Activated CD8-positive, alpha-beta T cell treated with anti-CD3 and anti-CD28 coated beads for 36 hours (primary cell): ENCODE data around the gene CRTC1. TPM values are rescaled to one million over a fixed set of nuclear protein-coding genes. Genes with fewer than 3 reads are reported as not detected.

ENCODE experiments used
- ATAC-seq: fragments of 200-7000 bp; cut with Tn5 transposase; one replicate; pipeline ENCODE4 v1.10.0; 2021; ENCODE audit warnings: mild to moderate bottlenecking, moderate library complexity
- CTCF ChIA-PET: fragments of 350-600 bp; sonication (Branson Sonifier 250); formaldehyde crosslinking; loops from one replicate; lab custom pipeline; 2021; ENCODE audit warnings: antibody characterized with exemption; lab: Charles Lee
- POLR2A ChIA-PET: fragments of 350-600 bp; sonication (Branson Sonifier 250); formaldehyde crosslinking; loops from one replicate; lab custom pipeline; 2021; ENCODE audit warnings: antibody characterized with exemption; lab: Charles Lee
- DNase-seq: peaks from one replicate; pipeline ENCODE4 v3.0.0-alpha.2; 2020
- H3K27ac Mint-ChIP-seq: one replicate; pipeline ENCODE4 v1.8.0; 2021; ENCODE audit warnings: mild to moderate bottlenecking, mixed read lengths
- H3K27me3 Mint-ChIP-seq: one replicate; pipeline ENCODE4 v1.8.0; 2021; ENCODE audit warnings: mixed read lengths
- H3K36me3 Mint-ChIP-seq: one replicate; pipeline ENCODE4 v1.8.0; 2021; ENCODE audit warnings: low read depth, mixed read lengths
- H3K4me1 Mint-ChIP-seq: one replicate; pipeline ENCODE4 v1.8.0; 2021; ENCODE audit warnings: low read depth, mixed read lengths
- H3K4me3 Mint-ChIP-seq: one replicate; pipeline ENCODE4 v1.8.0; 2021; ENCODE audit warnings: mild to moderate bottlenecking, moderate library complexity, mixed read lengths
- H3K9me3 Mint-ChIP-seq: one replicate; pipeline ENCODE4 v1.8.0; 2021; ENCODE audit warnings: mixed read lengths
- intact Hi-C: fragments of 100-400 bp; cut with micrococcal nuclease; formaldehyde crosslinking; loops from one replicate; pipeline ENCODE4 v1.10.0; 2022
- total RNA-seq, 2 experiments: library from RNA; stranded (reverse); gene quantifications; one replicate each; pipeline ENCODE4 v1.2.3, GENCODE V29; 2021
- TF ChIP-seq, protein P1 (sequence below): fragments of 200-600 bp; IDR thresholded peaks from one replicate; pipeline ENCODE4 v1.8.0; 2022; ENCODE audit warnings: antibody characterized with exemption, mild to moderate bottlenecking

The CRTC1 gene
- total RNA-seq, 2 experiments from 2014 or later = 4.4 to 4.5 TPM

DNA sequence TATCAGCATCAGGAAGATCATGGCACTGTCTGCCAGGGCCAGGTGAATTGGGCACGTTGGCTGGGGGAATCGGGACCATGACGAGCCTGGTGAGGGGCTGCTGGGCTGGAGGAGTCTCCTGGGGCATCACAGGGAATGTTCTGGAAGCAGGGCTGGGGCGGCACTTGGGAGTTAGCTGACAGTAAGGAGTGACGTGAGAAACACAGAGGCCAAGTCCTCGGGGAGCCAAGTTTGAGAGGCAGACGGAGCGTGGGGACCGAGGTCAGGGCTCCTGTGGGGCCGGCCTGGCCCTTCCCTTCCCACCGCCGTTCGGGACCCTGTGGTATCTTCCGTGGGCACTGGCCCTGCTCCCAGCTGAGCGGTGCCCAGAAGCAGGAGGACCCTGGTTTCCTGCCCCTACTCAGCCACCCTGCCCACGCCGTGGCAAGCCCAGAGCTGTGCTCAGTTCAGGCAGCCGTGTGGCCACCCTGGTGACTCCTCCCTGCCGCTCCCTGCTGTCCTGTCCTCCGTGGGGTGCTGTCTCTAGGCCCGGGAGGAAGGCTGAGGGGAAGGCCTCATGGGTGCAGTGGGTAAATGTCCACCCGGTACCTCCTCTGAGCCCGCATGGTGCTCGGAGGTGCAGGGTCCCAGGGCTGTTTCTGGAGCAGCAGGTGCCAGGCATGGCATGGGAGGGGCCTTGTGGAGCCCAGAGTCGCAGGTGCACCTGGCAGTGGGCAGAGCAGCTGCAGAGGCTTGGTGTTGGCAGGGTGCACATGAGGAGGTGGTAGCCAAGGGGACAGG is 25.2 kb downstream of the CRTC1 start:
- H3K4me1 Mint-ChIP-seq = peaks cover 19% of the 10 kb centered on the region
- intact Hi-C loops = no loop called here
- POLR2A ChIA-PET = no interaction called here
- no peak overlapping the region for H3K27ac Mint-ChIP-seq
- no peak overlapping the region for H3K4me3 Mint-ChIP-seq
- H3K36me3 Mint-ChIP-seq = no peaks in the 10 kb centered on the region
- CTCF ChIA-PET = no interaction called here
- ATAC-seq = no peak
- H3K9me3 Mint-ChIP-seq = no peaks in the 10 kb centered on the region
- H3K27me3 Mint-ChIP-seq = no peaks in the 10 kb centered on the region
- TF ChIP-seq, protein P1, sequence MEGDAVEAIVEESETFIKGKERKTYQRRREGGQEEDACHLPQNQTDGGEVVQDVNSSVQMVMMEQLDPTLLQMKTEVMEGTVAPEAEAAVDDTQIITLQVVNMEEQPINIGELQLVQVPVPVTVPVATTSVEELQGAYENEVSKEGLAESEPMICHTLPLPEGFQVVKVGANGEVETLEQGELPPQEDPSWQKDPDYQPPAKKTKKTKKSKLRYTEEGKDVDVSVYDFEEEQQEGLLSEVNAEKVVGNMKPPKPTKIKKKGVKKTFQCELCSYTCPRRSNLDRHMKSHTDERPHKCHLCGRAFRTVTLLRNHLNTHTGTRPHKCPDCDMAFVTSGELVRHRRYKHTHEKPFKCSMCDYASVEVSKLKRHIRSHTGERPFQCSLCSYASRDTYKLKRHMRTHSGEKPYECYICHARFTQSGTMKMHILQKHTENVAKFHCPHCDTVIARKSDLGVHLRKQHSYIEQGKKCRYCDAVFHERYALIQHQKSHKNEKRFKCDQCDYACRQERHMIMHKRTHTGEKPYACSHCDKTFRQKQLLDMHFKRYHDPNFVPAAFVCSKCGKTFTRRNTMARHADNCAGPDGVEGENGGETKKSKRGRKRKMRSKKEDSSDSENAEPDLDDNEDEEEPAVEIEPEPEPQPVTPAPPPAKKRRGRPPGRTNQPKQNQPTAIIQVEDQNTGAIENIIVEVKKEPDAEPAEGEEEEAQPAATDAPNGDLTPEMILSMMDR = no peak
- no peak for DNase-seq

DNA sequence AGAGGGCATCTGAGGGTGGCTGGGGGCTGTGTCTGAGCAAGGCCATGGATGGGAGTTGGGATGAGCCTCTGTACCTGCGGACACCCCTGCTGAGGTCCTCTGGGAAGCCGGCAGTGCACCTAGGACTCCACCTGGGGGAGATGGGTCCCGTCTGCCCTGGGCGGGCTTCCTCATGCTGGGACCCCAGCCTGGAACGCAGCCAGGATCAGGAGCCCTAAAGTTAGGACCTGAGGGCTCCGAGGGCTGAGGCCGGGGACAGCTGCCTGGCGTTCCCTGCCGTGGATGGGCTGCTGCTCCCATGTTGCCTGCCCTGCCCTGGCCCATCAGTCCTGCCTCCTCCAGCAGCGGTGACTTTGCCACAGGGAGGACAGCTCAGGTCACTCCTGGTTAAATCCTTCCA is 26.1 kb downstream of the CRTC1 start:
- Mint-ChIP-seq H3K4me1 (peaks cover 23% of the 10 kb centered on the region), H3K9me3 (no peaks in the 10 kb centered on the region), H3K36me3 (no peaks in the 10 kb centered on the region), H3K27ac (no peak overlapping the region), H3K4me3 (no peak overlapping the region), H3K27me3 (no peaks in the 10 kb centered on the region)
- TF ChIP-seq, protein P1 = no peak
- POLR2A ChIA-PET = no interaction called here
- DNase-seq (no peak), ATAC-seq (no peak)
- CTCF ChIA-PET = no interaction called here
- intact Hi-C loops = no loop called here

DNA sequence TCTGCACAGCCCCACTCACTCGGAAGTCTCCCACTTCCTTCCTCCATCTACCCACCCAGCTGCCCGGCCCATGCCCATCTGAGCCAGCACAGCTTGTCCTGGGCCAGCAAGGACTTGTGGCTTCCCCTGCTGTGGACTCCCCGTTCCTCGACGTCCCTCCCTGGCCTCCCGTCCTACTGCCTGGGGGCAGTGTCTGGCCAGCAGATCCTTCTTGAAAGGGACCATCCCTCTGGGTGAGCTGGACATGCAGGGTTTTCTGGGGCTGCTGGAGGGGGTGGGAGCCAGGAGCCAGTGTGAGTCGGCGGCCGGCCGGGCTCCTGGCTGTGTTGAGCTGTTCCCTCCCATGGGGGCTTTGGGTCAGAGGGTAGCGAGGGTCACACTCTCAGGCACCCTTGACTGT is 26.7 kb downstream of the CRTC1 start:
- intact Hi-C loops = no loop called here
- POLR2A ChIA-PET = no interaction called here

DNA sequence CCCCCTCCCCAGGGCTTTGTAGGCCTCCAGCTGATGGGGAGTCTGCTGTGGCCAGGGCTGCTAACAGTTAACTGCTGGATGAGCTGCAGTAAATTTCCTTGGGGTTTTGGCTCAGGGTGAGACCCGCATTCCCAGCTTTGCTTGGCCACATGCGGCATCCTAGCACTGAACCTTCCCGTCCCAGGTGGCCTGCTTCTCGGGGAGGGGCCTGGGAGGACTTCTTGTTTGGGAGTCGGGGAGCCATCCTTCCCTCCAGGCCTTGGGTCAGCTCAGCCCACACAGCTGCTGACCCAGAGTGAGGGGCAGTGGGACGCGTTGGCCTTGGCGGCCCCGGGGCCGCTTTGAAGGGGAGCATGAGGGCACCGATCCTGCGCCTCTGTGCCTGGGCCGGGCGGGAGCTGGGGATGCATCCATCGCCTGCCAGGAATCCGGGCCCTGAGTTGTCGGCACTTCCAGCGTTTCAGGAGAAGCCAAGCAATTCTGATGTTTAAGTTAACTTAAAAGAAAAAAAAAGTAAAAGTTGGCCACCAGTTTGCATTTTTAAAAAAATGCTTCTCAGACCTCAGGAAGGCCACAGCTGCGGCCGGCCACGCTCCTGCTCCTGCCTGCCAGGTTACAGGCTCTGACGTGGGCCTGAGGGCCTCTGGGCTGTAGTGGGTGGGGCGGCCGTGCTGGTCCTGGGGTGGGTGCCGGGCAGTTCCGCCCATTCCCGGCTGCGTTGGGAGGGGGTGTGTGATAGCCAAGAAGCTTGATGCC is 27.7 kb downstream of the CRTC1 start:
- no peak overlapping the region for H3K4me3 Mint-ChIP-seq
- no peaks in the 10 kb centered on the region for H3K9me3 Mint-ChIP-seq
- ChIA-PET POLR2A (no interaction called here), CTCF (no interaction called here)
- intact Hi-C loops = no loop called here
- H3K27me3 Mint-ChIP-seq = no peaks in the 10 kb centered on the region
- no peaks in the 10 kb centered on the region for H3K36me3 Mint-ChIP-seq
- peaks cover 34% of the 10 kb centered on the region for H3K4me1 Mint-ChIP-seq
- no peak for ATAC-seq
- DNase-seq = no peak
- no peak overlapping the region for H3K27ac Mint-ChIP-seq
- TF ChIP-seq, protein P1 = no peak

More for the DNA sequence above, 26.7 kb downstream of the CRTC1 start:
- no peaks in the 10 kb centered on the region for H3K36me3 Mint-ChIP-seq
- H3K4me1 Mint-ChIP-seq = peaks cover 28% of the 10 kb centered on the region
- TF ChIP-seq, protein P1 = no peak
- no peaks in the 10 kb centered on the region for H3K27me3 Mint-ChIP-seq
- no peak for DNase-seq
- ATAC-seq = no peak
- no peaks in the 10 kb centered on the region for H3K9me3 Mint-ChIP-seq
- CTCF ChIA-PET = no interaction called here
- H3K4me3 Mint-ChIP-seq = no peak overlapping the region
- H3K27ac Mint-ChIP-seq = no peak overlapping the region

DNA sequence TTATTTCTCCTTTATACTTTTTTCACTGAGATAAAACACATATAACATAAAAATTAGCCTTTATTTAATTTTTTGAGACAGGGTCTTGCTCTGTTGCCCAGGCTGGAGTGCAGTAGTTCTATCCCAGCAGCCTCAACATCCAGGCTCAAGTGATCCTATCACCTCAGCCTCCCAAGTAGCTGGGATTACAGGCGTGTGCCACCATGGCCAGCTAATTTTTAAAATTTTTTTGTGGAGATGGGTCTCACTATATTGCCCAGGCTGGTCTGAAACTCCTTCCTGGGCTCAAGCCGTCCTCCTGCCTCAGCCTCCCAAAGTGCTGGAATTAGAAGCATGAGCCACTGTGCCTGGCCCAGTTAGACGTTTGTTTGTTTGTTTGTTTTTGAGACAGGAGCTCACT is 28.4 kb downstream of the CRTC1 start:
- H3K4me1 Mint-ChIP-seq = peaks cover 40% of the 10 kb centered on the region
- no peak overlapping the region for H3K27ac Mint-ChIP-seq
- no peak overlapping the region for H3K4me3 Mint-ChIP-seq
- intact Hi-C loops = no loop called here
- ATAC-seq (no peak), DNase-seq (no peak)
- ChIA-PET CTCF (no interaction called here), POLR2A (no interaction called here)
- TF ChIP-seq, protein P1 = no peak
- H3K9me3 Mint-ChIP-seq = no peaks in the 10 kb centered on the region
- H3K27me3 Mint-ChIP-seq = no peaks in the 10 kb centered on the region
- H3K36me3 Mint-ChIP-seq = no peaks in the 10 kb centered on the region
